HG03060 (cell line): ENCODE measurements around the gene CPEB2.

Experiments
- ATAC-seq: cut with Tn5 transposase; IDR thresholded peaks from one replicate; pipeline ENCODE4 v1.9.1; 2021; ENCODE audit warnings: low read depth, moderate number of reproducible peaks; ENCODE audit not compliant: unreplicated experiment

The CPEB2 gene

GRCh38 chr4:15001869-15002658, at the start of gene CPEB2:
CPEB2 (plus strand) TSS chr4:15002481; CDS start chr4:15002674, 193 bp downstream.
- peak; percentile 60 for ATAC-seq

GRCh38 chr4:14958436-14958835, 43.8 kb upstream of the CPEB2 start:
- no peak for ATAC-seq

- ATAC-seq: no peak
These were observed 41.0 kb upstream of the CPEB2 start for GRCh38 chr4:14961292-14961691.

- no peak for ATAC-seq
These were observed 37.2 kb upstream of the CPEB2 start for GRCh38 chr4:14965071-14965470.

GRCh38 chr4:14967982-14968381, 34.3 kb upstream of the CPEB2 start:
- ATAC-seq: no peak

- ATAC-seq: no peak
These were observed 24.5 kb upstream of the CPEB2 start for GRCh38 chr4:14977830-14978229.

GRCh38 chr4:14984448-14984847, 17.8 kb upstream of the CPEB2 start:
- ATAC-seq: no peak

GRCh38 chr4:14985161-14985560, 17.1 kb upstream of the CPEB2 start:
- no peak for ATAC-seq

- no peak for ATAC-seq
These were observed 16.4 kb upstream of the CPEB2 start for GRCh38 chr4:14985843-14986242.

- ATAC-seq: no peak
These were observed 15.2 kb upstream of the CPEB2 start for GRCh38 chr4:14987054-14987453.

- no peak for ATAC-seq
These were observed 11.8 kb upstream of the CPEB2 start for GRCh38 chr4:14990484-14990883.

- ATAC-seq: no peak
These were observed 8.0 kb upstream of the CPEB2 start for GRCh38 chr4:14994242-14994641.

- peak; percentile 29 for ATAC-seq
These were observed 923 bp upstream of the CPEB2 start for GRCh38 chr4:15001248-15001868.

- peak; percentile 9 for ATAC-seq
These were observed 549 bp downstream of the CPEB2 start for GRCh38 chr4:15002659-15003400.

- ATAC-seq: no peak
These were observed 1.2 kb downstream of the CPEB2 start for GRCh38 chr4:15003401-15003890.

- no peak for ATAC-seq
These were observed 1.8 kb downstream of the CPEB2 start for GRCh38 chr4:15003891-15004738.

GRCh38 chr4:15004739-15005301, 2.5 kb downstream of the CPEB2 start:
- ATAC-seq: no peak

GRCh38 chr4:15005474-15006115, 3.3 kb downstream of the CPEB2 start:
- ATAC-seq: no peak

- ATAC-seq: no peak
These were observed 4.2 kb downstream of the CPEB2 start for GRCh38 chr4:15006416-15007024.
